GM19238 (cell line): Measurements from ENCODE around the gene RASSF3.
A peak's percentile ranks its signal among the peaks of the same experiment; 100 is the strongest.
"Not testable (repeated sequence)": the region's sequence is repeated elsewhere in the genome, so short reads cannot be mapped to it uniquely, and the experiment has no call there.

Experiments used
- DNase-seq: peaks from one replicate; pipeline ENCODE4 v3.0.0; 2011; ENCODE audit warnings: low spot score; ENCODE audit not compliant: insufficient read length

Gene RASSF3

GRCh38 chr12:64595863-64596793, 14.2 kb upstream of the RASSF3 start:
- DNase-seq, result no peak

DNA sequence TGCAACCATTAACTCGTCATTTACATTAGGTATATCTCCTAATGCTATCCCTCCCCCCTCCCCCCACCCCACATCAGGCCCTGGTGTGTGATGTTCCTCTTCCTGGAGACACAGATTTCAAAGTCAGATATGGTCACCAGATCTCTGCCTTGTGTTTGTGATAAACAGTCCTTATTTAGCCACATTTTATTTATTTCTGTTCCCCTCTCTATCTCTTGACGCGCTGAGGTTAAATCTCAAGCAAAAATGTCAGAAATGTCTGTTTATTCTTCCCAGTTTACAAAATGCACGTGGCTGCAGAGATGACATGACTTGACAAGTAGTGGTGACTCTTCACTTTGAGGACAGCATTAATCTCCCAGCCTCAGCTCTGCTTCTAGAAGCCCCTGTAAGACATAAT, 11.5 kb upstream of the RASSF3 start:
- DNase-seq, result no peak

DNA sequence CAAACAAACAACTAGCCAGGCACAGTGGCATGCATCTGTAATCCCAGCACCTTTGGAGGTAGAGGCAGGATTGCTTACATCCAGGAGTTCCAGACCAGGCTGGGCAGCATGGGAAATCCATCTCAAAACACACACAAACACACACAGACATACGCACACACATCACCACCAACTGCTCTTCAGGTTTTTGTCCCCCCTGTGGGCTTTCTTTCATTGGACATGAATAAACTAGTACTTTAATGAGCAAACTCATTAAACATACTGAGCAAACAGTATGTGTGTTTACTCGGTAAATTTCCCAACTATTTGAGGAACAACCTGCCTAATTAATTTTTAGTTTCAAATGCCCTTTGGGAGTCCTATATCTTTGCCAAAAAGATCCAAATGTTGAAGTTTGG, 10.1 kb upstream of the RASSF3 start:
- no peak for DNase-seq

DNA sequence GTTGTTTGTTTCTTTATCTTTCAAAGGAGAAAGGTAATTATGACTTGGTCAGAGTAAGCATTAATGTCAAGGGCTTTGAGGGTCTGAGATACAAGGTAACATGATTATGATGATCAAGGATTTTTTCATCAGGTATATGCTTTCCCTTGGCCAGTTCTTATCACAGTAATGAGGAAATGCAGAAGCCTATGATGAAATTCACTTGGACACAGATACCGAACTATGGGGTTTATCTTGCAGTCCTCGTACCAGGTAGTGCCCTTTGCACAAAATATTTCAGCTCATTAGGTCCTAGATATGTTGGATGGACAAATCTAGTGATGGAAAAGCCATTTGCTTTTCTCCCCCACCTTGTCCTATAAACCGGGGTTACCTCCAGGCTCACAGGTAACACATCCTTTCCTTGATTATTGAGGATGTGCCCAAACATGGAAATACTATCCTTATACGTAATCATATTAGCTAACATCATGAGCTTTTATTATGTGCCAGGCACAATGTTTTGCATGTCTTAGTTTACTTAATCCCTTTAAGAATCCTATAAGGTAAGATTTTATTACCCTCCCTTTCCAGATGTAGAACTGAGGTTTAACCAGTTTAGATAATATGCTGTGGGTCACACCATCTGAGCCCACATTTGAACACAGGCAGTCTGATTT, 7.0 kb upstream of the RASSF3 start:
- DNase-seq, result no peak

DNA sequence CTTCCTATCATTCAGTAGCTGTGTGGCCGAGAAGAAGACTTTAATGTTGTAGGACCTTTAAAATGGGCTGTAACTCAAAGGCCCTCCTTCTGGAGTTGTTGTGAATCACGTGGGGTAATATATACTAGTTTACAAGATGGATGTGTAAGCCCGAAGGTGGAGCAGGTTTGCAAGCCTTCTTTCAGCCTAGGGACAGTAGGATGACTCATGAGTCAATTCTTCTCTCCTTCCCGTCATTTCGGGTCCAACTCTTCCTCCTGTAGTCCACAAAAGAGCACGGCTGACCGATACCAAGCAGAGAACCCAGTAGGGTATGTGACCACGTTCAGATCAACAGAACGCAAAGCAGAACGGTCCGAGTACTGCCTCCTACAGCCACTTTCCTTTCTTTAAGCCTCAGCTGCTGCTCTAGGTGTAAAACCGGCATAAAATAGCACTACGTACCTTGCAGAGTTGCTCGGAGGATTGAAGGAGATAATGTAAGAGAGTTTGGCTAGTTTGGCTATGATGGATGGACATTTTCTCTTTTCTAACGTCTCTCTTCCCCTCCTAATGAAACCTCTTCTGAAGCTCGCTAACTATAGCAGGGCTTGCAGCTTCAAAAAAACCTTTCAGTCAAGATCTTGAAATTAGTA, 1.3 kb upstream of the RASSF3 start:
- DNase-seq, result peak; percentile 47

- DNase-seq, result no peak
These were observed 688 bp upstream of the RASSF3 start for GRCh38 chr12:64609536-64610078.

- peak; percentile 63 for DNase-seq
These were observed 505 bp downstream of the RASSF3 start for GRCh38 chr12:64610660-64611340.

DNA sequence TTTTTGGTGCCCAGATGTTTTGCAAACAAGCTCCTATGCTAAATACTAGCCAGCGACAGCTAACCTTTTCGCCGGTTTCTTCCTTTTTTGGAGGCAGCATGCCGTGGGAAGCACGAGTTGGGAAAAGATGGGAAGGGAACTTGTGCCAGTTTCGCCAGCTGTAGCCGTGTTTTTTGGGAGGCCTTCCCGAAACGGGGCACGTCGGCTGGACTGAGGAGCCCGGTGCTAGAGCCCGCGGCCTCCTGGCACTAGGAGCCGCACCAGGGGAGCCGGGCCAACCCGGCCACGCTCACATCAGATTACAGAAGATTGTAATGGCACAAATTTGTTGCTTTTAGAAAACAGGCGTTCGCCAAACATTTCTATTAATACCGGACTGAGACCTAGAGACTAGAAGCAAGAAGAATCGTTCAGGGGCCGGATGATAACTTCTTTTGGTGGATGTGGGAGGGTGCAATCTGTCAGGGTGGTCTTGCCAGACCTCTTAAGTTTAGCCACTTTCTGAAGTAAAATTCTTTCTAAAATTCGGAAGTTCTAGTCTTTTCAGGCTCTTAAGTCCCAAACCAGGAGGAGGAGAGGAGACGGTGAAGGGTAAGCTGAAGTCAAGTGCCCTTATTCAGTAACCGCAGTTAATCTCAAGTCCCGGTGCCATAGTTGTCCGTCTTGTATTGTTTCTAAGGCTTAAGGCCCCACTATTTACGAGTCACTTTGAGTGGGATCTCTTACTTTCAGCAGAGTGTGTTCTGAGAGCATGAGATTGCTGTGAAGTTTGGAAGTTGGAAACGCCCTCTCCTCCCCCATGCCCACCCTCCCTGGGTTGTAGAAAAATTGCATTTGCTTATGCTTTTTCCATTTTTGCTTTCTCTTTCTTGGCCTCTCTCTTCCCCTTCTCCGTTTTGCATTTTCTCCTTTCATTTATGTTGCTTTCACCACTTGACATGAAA, 1.3 kb downstream of the RASSF3 start:
- DNase-seq, result no peak

DNA sequence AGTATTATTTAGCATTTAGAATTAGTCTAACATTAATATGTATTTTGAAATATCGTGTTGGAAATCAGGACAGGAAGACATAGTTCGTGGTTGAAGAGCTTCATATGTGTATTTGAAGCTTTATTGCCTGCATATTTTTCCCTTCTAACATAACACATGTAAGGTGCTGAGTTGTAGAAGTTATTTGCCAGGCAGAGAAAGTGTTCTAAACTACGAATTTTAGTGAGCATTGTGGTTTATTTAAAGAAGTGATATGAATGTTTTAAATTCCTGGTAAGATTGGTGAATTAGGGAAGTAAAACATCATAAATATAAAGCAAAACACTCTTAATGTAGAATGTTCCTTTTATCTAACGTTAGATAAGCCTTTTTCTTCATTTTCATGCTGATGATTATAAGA, 2.5 kb downstream of the RASSF3 start:
- no peak for DNase-seq

DNA sequence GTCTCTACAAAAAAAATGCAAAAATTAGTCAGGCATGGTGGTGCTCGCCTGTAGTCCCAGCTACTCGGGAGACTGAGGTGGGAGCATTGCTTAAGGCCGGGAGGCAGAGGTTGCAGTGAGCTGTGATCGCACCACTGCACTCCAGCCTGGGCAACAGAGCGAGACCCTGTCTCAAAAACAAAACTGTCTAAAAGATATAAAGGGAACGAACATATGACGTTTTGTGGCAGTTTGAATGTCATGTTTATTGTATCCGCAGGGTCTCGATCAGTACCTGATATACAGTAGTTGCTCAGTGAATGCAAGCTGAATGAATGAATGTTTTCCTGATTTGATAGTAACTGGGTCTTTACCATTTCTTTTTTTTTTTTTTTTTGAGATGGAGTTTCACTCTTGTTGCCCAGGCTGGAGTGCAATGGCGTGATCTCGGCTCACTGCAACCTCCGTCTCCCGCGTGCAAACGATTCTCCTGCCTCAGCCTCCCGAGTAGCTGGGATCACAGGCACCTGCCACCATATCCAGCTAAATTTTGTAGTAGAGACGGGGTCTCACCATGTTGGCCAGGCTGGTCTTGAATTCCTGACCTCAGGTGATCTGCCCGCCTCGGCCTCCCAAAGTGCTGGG, 3.6 kb downstream of the RASSF3 start:
- DNase-seq, result not testable (repeated sequence)

DNA sequence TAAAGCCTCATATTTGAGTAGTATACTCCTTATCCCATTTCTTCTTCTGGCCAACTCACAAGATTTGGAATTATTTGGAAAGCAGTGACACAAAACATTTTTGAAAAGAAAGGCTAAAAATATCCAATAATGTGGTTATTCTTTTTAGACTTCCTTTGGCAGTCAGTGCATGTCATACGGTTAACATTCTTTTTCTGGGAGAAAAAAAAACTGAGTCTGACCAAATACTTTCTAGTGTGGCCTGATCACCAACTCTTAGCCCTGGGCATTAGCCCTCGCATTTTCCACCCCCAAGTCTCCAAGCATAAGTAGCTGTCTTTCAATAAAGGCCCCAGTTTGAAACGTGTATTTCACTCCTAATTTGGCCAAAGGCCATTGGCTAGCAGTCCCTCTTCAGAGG, 5.9 kb downstream of the RASSF3 start:
- DNase-seq, result no peak

DNA sequence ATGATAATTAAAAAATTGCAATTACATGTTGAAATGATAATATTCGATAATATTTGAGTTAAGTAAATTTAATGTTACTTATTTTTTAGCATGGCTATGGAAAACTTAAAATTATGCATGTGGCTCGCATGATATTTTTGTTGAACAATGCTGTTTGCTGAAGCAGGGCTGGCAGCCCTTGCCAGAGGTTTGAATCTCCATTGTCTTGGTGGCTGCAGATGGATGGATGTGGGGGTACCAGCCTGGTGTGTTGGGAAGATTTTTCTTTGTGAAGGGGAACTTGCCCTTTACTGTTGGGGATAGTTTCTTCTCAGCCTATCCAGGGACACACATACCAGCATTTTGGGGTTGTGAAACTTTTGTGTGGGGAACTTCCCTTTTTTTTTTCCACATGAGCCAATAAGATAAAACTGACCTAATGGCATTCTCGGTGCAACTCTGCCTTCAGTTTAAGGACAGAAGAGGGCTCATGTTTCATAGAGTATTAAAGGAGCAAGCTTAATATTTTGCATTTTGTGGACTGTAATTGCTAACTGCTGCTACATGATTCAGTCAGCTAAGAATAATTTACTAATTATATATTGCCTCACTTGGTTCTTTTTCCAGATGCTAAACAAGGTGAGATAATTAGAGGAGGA, 8.8 kb downstream of the RASSF3 start:
- no peak for DNase-seq

DNA sequence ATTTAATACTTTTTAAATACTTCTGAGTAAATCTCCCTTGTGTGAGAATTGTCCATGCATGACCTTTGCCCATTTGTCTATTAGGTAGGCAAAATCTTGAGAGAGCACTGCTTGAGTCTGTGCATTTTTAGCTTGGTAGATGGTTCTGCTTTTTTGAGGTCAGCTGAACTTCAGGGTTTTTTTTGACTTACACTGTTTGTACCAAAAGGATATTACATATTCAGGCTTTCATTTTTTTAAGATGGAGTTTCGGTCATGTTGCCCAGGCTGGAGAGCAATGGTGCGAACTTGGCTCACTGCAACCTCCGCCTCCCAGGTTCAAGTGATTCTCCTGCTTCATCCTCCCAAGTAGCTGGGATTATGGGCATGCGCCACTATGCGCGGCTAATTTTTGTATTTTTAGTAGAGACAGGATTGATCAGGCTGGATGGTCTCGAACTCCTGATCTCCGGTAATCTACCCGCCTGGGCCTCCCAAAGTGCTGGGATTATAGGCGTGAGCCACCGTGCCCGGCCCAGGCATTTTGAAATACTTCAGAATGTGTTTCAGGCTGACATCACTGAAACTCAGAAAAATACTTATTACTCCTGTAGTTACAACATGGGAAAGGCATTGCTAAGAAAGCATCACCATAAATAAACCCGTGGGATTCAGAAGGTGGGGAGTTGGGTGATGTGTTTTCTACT, 11.1 kb downstream of the RASSF3 start:
- no peak for DNase-seq

- no peak for DNase-seq
These were observed 13.7 kb downstream of the RASSF3 start for GRCh38 chr12:64624035-64624434.

DNA sequence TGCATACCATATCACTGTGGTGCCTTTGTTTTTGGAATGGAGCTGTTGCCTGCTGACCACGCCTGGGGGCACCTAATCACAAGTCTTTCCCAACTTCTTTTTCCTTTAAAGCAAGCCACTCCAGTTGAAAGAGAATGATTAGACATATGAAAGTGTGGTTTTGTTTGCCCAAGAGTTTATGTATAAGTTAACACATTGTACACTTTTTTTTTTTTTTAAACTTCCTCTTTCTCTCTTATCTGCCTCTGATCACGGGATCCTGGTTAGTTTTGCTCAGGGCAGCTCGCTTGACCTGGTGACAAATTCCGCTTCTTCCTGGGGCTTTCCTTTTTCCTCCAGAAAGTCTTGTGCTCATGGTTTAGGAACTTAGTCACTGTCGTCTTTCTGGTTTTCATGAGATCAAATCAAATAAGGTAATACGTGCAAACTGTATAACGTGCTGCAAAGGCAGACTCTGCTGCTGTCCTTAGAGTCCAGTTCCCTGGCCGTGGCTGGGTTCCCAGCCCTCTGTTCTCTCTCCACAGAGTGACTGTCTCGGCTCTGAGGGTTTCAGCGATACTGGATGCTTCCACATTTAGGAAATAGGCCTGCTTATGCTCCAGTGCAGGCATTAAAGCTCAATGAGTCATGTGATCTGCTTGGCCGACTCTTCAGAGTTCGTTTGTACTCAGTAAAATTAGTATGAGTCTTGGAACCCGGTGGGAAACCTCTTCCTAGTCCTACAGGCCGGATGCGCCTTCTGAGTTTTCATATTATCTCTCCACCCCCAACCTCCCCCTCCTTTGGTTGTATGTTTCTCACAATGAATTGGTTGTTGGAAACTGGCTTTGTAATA, 15.2 kb downstream of the RASSF3 start:
- DNase-seq, result no peak

- DNase-seq, result not testable (repeated sequence)
These were observed 16.3 kb downstream of the RASSF3 start for GRCh38 chr12:64626588-64626987.

GRCh38 chr12:64627771-64628170, 17.5 kb downstream of the RASSF3 start:
- no peak for DNase-seq

GRCh38 chr12:64631197-64631596, 20.9 kb downstream of the RASSF3 start:
- DNase-seq, result no peak
